Upper lobe of right lung (tissue), 1 donor: Measurements from ENCODE around the gene ALK. TPM values are rescaled to one million over a fixed set of nuclear protein-coding genes. Genes with fewer than 3 reads are reported as not detected.

Experiments used
- ATAC-seq: fragments of 200-7000 bp; cut with Tn5 transposase; one replicate; pipeline ENCODE4 v1.9.1; 2020; ENCODE audit warnings: mild to moderate bottlenecking, moderate library complexity
- DNase-seq: peaks from one replicate; pipeline ENCODE4 v3.0.0-alpha.2; 2020
- H3K27ac ChIP-seq: fragments of 200-600 bp; one replicate; pipeline ENCODE4 v1.8.0; 2022
- H3K27me3 ChIP-seq: fragments of 200-600 bp; one replicate; pipeline ENCODE4 v1.8.0; 2022; ENCODE audit warnings: mild to moderate bottlenecking
- H3K36me3 ChIP-seq: fragments of 200-600 bp; one replicate; pipeline ENCODE4 v1.8.0; 2022
- H3K4me1 ChIP-seq: fragments of 200-600 bp; one replicate; pipeline ENCODE4 v1.8.0; 2022
- H3K4me3 ChIP-seq: fragments of 200-600 bp; one replicate; pipeline ENCODE4 v1.8.0; 2022; ENCODE audit warnings: mild to moderate bottlenecking
- H3K9me3 ChIP-seq: fragments of 200-600 bp; one replicate; pipeline ENCODE4 v1.8.0; 2022
- intact Hi-C: fragments of 100-400 bp; cut with DNase I; formaldehyde crosslinking; loops from one replicate; pipeline ENCODE4 v1.11.0; 2022
- total RNA-seq: library from RNA; stranded (reverse); fragmentation: NEBNext Ultra II Directional; extraction: Animal tissue kit (Norgen Biotek cat#: 25700); gene quantifications from one replicate; pipeline ENCODE4 v1.2.1, GENCODE V29; 2021
- TF ChIP-seq, protein P1 (sequence below): fragments of 200-600 bp; IDR thresholded peaks from one replicate; pipeline ENCODE4 v1.8.0; 2022; ENCODE audit warnings: antibody characterized with exemption
- donor health status: DM: no; HTN: yes; CAD: no; lungs with severe emphysema.

ALK gene
- total RNA-seq, 1 donor from 2014 or later: not detected

- no peak for ATAC-seq
- H3K27ac ChIP-seq: no peak overlapping the region
- no peaks in the 10 kb centered on the region for H3K27me3 ChIP-seq
- no peaks in the 10 kb centered on the region for H3K4me1 ChIP-seq
- intact Hi-C loops: no loop called here
- no peak for DNase-seq
- H3K36me3 ChIP-seq: no peaks in the 10 kb centered on the region
- TF ChIP-seq, protein P1, sequence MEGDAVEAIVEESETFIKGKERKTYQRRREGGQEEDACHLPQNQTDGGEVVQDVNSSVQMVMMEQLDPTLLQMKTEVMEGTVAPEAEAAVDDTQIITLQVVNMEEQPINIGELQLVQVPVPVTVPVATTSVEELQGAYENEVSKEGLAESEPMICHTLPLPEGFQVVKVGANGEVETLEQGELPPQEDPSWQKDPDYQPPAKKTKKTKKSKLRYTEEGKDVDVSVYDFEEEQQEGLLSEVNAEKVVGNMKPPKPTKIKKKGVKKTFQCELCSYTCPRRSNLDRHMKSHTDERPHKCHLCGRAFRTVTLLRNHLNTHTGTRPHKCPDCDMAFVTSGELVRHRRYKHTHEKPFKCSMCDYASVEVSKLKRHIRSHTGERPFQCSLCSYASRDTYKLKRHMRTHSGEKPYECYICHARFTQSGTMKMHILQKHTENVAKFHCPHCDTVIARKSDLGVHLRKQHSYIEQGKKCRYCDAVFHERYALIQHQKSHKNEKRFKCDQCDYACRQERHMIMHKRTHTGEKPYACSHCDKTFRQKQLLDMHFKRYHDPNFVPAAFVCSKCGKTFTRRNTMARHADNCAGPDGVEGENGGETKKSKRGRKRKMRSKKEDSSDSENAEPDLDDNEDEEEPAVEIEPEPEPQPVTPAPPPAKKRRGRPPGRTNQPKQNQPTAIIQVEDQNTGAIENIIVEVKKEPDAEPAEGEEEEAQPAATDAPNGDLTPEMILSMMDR: no peak
- H3K9me3 ChIP-seq: no peaks in the 10 kb centered on the region
- H3K4me3 ChIP-seq: no peak overlapping the region
Observed at GRCh38 chr2:29202819-29203495, 718.4 kb downstream of the ALK start.

- TF ChIP-seq, protein P1: no peak
- Histone ChIP-seq H3K4me1 (no peaks in the 10 kb centered on the region), H3K27me3 (no peaks in the 10 kb centered on the region), H3K27ac (no peak overlapping the region), H3K36me3 (no peaks in the 10 kb centered on the region), H3K9me3 (no peaks in the 10 kb centered on the region), H3K4me3 (no peak overlapping the region)
- ATAC-seq: no peak
- intact Hi-C loops: no loop called here
- no peak for DNase-seq
Observed at GRCh38 chr2:29201979-29202378, 719.4 kb downstream of the ALK start.

DNA sequence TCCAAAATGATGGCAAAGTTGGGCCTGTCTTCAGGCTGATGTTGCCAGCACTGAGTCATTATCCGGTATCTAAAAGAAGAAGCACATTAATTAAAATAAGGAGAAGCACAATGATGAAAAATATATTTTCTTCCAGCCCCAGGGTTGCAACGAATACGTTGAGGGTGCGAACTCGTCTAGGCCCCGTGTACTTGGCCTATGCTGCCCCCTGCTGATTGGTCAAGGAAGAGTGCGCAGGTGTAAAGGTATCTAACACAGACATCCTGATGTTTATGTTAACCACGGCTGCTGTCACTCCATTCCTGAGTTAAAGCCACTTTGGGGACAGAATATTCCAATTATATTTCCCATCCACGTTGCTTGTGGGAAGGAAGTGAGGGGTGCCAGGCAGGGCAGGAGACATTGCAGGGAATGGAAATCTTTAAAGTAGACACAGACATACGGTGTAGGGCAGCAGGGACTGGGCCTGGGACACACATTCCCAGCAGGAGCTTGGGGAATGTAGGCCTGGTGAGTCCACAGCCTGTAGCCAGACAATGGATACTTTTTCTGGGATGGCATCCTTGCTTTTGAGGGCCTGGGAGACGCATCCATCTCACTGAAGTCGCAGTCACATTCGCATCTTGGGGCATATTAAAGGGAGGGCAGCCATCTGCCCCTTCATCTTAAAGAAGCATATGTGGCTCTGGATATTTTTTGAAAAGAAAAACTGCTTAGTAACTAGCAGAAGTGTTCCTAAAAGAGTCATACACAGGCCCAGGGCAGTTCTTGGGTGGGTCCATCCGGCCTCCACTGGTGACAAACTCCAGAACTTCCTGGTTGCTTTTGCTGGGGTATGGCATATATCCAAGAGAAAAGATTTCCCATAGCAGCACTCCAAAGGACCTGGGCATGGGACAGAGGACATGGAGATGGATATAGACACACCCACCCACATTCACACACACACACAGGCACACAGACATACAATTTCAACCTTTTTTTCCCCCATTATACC lies 724.3 kb downstream of the ALK start:
- Histone ChIP-seq H3K27ac (no peak overlapping the region), H3K4me1 (no peaks in the 10 kb centered on the region), H3K9me3 (no peaks in the 10 kb centered on the region), H3K27me3 (no peaks in the 10 kb centered on the region), H3K4me3 (no peak overlapping the region), H3K36me3 (no peaks in the 10 kb centered on the region)
- TF ChIP-seq, protein P1: peak; percentile 78
- intact Hi-C loops: loop anchor here (10.0 kb wide), 1 partner anchor 222 kb away; no protein-coding TSS in a partner anchor
- ATAC-seq: peak; percentile 95
- DNase-seq: peak; percentile 73

DNA sequence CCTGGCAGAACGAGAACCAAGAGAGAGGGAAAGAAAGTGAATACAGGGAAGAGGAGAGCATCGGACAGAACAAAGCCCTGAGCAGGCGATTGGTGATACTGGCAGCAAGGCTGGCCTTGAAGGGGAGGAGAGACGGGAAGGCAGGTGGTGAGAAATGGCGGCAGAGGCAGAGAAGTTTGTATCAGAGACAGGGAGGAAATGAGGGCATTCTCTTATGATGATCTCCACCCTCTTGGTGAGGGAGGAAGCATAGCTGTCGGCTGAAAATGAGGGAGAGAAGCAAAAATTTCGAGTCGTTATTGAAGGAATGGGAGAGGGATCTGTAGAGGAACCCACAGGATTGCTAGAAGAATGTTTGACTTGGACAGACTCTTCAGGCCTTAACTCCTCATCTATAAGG lies 725.6 kb downstream of the ALK start:
- ATAC-seq: no peak
- TF ChIP-seq, protein P1: no peak
- no peaks in the 10 kb centered on the region for H3K9me3 ChIP-seq
- H3K27ac ChIP-seq: no peak overlapping the region
- H3K4me3 ChIP-seq: no peak overlapping the region
- H3K36me3 ChIP-seq: peaks cover 5% of the 10 kb centered on the region
- H3K27me3 ChIP-seq: no peaks in the 10 kb centered on the region
- no peaks in the 10 kb centered on the region for H3K4me1 ChIP-seq
- DNase-seq: no peak
- intact Hi-C loops: loop anchor here (10.0 kb wide), 1 partner anchor 221 kb away; no protein-coding TSS in a partner anchor

- H3K9me3 ChIP-seq: no peaks in the 10 kb centered on the region
- no peaks in the 10 kb centered on the region for H3K4me1 ChIP-seq
- intact Hi-C loops: loop anchor here (10.0 kb wide), 1 partner anchor 219 kb away; no protein-coding TSS in a partner anchor
- TF ChIP-seq, protein P1: no peak
- H3K36me3 ChIP-seq: peaks cover 5% of the 10 kb centered on the region
- DNase-seq (no peak), ATAC-seq (no peak)
- no peaks in the 10 kb centered on the region for H3K27me3 ChIP-seq
- H3K27ac ChIP-seq: no peak overlapping the region
- no peak overlapping the region for H3K4me3 ChIP-seq
Observed at GRCh38 chr2:29193681-29194080, 727.7 kb downstream of the ALK start.
